Stimulated activated CD4-positive, alpha-beta T cell treated with anti-CD3 and anti-CD28 coated beads, Interleukin-4, amount 100 ng/mL, for 1 hour (primary cell): ENCODE data around the gene CEL.

ENCODE experiments used
- DNase-seq: peaks from one replicate; pipeline ENCODE4 v3.0.0-alpha.2; 2020

The CEL gene

DNA sequence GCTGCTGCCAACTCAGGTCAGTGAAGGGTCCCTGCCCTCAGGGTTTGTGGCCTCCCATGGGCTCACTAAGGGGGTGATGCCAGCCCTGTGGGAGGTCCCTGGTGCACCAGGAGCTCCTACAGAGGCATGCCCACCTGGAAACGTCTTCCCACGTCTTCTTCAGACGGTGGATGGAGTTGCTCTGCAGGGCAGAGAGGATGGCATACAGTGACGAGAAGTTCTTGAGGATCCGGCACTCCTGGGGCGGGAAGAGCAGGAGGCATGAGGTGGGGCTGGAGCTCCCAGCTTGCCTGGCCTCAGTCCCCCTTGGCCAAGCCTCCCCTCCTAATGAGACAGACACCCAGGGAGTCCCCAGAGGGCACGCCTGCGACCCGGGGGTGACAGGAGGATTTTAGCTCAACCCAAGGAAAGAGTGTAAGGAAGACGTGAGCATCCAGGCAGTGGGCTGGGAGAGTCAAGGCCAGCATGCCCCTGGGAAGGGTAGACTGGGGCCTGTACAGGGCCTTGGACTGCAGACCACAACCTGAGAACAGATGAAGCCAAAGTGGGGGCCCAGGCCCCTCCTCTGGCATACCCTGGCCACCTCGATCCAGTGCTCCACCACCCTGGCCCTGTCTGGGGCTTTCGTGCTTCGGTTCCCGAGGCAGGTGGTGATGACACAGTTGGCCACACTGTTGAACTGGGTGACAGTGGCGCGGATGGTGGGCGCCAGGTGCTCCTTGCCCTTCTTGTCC, 44.9 kb downstream of the CEL start:
- DNase-seq, result no peak

DNA sequence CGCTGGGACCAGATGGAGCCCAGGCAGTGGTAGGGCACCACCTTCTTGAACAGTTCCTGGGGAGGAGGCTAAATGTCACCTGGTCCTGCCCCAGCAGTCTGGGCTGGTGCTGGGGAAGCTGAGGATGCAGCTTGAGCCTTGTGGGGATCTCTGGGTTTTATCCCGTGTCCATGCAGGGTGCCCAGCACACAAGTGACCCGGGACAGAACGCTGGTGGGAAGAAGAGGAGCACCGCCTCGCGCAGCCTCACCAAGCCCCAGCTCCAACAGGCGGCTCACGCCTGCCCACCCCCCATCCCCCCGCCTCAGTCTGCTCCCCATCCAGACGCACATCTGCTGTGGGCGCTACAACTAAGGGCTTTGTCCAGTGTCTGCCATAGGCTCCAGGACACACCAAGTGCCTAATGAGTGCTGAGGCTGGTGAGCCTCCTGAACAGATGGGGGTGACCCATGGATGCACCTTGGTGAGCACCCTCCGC, 45.5 kb downstream of the CEL start:
- no peak for DNase-seq

DNA sequence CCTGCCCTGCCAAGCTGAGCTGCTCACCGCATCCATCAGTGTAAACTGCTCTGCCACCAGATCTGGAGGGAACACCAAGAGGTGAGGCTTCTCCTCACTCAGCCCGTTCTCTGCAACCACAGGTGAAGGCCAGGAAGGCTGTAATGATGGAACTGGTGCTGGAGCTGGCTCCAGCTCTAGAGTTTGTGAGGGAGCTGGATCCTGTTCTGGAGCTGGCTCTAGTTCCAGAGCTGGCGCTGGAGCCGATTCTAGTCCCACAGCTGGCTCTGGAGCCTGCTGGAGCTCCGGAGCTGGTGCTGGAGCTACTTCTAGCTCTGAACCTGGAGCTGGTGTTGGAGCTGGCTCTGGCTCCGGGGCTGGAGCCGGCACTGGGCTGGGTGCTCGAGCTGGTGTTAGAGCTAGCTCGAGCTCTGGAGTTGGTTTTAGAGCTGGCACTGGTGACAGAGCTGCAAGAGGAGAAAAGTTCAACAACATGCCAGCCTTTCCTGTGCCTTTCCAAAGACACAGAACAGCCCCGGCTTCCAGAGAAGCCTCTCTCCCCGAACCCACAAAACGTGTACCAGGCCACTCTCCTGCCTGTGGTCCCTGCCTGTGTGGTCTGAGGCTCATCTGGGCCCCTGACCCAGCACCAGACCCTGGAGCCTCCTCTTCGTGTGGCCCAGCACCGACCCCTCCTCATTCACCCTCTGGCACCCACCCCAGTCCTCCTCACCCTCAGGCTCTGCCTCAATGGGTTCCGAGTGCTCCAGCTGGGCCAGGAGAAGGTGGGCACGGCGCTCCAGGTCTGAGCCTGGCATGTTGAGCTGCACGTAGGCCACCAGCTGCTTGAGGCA, 46.4 kb downstream of the CEL start:
- no peak for DNase-seq

DNA sequence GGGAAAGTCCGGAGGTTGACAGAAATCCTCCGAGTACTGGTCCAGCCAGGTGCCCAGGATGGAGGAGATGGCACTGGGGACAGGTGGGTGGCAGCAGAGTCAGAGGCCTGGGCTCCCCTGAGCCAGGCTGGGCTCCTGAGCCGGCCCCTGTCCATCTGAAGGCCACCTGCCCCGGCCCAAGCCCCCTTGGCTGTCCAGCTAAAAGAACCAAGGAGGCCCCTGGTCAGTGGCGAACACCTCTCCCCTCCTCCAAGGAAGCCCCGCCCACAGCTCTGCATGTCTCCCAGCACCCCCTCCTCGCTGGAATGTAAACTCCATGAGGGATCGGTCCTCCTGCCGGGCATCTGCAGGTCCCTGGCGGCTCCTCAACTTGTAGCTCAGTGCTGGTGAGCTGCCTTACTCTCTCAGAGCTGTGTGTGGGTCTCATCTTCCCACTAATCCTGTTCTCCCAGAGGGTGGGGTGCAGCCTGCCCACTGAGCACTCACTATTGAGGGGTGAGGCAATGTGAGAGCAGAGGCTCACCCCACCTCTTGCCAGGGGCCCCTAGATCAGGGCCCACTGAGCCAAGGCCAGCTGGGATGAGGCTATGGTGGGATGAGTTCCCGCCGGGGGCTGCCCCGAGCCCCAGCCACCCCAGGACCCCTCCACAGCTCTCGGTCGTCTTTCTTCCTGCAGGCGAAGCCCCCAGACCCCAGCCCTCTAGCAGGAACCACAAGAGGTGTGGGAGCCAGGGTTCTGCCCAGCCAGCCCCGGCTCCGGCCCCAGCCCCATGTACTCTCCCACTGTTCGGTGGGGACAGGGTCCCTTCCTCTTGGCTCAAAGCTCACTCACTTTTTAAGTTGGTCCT, 47.2 kb downstream of the CEL start:
- DNase-seq, result no peak

DNA sequence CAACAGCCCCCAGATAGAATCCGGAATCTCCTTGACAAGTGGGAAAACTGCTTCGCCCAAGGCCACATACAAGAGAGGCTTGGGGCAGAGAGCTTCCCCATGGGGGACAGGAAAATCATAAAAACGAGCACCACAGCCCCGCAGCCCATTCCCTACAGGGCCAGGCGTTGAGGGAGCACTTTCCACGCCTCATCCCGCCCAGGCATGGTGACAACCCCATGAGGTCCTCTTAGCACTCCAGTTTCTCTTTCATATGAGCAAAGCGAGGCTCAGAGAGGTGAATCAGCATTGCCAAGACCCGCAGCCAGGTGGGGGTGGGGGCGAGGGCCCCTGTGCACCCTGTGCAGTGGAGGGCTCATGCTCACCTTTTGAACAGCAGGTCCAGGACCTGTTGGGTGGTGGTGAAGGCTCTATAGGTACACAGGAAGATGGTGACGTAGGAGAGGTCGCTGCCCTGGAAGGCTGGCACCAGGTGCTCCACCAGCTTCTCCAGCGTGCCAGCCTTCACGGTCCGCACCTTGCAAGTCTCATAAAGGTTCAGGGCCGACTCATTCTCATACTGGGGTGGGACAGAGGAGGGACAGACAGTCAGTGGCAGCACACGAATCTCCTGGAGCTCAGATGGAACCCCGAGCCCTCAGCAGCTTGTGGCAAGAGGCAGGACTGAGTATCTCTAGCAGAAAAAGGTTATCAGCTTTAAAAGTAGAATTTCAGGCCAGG, 48.3 kb downstream of the CEL start:
- DNase-seq, result no peak

DNA sequence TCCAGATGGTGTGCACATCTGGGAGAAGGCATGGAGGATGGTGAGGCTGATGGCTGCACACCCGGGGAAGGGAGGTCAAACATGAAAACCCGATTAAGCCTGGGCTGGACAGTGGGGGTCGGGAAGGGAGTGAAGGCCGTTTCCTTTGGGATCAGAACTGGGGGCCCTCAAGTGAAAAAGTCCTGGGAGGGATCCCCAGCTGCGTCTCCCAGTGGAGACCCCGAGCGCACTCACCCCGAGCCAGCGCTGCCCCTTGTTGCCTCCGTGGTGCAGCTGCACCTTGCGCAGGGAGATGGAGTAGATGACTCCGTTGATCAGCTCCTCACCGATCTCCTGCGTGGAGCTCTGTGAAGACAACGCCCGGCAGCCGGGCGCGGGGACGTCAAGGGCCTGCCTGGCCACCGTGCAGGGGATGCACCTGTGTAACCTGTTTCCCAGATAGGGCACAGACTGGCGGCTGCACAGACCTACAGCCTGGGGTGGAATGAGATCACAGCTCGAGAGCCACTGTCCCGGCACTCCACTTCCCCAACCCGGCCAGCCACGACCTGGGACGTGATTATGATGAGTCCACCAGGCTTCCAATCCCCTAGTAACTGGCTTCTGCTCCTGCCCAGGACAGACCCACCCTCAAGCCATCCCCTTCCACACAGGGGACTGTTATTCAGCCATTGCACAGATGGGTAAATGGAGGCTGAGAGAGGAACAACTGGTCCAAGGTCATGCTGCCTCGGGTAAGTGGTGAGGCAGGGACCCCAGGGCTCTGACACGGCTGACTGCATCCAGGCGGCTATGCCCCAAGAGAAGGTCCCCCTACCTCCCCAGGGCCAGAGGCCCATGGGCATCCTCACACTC, 50.3 kb downstream of the CEL start:
- DNase-seq, result no peak

DNA sequence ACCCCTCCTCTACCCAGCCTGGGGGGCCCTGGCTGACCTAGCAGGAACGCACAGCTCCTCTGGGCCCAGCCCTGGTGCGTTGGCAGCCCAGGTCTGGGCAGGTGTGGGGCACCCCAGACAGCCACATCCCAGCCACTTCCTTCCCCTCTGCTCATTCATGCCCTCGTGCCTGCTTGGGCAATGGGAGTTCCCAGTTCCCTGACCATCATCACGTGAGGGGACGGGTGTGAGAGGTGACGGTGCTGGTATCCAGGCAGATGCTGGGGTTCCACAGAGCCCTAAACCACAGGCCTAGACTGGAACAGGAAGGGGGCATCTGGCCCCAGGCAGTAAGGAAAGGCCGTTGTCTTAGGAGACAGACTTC, 50.9 kb downstream of the CEL start:
- no peak for DNase-seq

DNA sequence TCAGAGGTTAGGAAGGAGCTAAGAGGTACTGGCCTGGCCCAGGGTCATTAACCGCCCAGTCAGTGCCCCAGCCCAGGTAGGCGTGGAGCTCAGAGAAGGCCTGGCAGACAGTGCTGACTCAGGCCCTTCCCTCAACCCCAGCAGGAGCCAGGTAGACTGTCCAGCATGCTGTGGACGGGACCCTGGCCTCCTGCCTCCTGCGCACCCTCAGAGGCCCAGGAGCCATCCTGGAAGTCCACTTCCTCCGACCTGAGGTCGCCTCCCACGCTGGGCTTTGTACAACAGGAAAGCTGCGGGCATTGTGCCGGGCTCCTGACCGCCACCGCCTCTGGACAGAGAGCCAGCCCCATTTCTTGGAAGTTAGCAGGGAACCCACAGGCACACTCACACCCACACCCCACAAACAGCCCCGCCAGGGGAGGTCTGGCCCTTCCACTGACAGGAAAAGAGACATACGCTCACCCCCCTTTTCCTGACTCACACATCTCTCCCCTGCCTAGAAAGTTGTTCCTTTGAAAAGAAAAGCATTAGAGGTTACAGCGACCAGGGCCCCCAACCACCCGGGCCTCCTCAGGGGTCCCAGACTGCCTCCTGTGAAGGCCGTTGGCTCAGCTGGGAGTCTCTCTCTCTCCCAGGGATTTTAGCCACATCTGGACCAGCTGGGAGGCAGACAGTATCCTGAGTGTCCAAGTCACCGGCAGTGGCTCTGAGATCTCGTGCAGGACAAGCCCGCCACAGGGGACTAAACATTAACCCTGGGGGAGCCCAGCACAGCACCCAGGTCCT, 51.6 kb downstream of the CEL start:
- no peak for DNase-seq

DNA sequence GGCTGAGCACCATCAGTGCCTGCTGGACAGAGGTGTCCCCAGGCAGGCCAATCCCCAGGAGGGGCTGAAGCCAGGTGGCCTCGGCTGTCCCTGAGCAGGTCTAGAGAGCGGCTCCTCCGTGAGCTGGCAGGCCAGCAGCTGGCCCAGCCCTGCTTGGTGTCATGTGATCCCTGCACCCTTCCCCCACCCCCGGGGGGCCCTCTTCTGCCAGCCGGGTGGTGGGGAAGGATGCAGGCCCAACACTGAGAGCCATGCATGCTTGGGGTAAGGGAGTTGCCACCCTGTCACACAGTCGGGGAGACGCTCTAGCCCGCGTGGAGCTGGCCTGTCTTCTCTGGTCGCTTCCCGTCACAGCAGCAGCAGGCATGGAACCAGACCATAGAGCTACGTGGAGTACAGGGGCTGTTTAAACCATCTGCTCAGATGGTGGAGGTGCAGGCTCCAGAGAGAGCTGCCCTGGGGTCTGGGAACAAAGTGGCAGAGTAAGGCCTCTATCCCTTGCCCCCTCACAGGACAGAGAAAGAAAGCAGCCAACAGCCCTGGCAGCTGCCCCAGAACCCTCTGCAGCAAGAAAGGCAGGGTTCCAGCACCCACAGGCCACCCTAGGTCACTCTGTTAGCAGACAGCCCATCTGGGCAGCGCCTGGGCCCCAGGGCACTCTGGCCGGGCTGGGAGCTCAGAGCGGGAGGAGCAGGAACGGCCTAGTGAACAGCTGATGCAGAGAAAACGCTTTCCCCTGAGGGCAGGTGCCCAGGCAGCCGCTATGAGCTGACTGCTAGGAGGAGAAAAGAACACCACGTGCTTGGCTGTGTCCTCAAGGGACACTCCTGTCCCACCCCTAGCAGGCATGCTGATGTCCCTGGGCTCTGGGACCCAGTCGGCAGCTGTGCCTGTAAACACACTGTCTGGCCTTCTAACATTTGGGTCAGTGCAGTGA, 52.4 kb downstream of the CEL start:
- no peak for DNase-seq

DNA sequence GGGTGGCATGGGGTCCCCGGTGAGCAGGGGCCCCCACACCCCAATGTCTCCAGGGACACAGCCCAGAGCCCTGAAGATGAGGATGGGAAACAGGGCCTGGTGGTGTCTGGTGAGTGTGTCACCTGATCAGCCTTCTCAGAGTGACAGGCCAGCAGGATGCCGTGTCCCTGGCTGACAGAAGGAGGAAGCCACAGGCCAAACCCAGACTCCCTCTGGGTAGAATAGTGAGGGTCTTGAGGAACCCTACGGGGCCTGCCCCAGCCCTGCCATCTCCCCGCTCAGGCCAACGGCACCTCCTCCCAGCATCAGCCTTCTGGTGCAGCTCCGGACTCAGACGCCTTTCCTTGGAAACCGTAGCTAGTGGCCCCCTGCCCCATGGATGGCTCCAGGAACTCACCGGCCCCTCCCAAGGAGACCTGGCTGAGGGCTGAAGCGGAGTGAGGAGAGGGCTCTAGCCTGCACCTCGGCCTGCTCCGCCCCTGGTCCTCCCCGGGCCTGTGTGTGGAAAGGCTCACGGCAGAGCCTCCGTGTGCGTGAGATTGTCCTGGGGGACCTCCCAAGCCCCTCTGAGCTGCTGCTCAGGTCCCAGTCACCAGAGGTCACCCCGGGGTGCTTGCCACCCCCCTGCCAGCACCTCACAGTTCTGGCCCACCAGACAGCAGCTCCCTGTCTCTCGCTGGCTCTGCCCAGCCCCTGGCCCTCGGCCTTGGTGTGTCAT, 53.3 kb downstream of the CEL start:
- no peak for DNase-seq

DNA sequence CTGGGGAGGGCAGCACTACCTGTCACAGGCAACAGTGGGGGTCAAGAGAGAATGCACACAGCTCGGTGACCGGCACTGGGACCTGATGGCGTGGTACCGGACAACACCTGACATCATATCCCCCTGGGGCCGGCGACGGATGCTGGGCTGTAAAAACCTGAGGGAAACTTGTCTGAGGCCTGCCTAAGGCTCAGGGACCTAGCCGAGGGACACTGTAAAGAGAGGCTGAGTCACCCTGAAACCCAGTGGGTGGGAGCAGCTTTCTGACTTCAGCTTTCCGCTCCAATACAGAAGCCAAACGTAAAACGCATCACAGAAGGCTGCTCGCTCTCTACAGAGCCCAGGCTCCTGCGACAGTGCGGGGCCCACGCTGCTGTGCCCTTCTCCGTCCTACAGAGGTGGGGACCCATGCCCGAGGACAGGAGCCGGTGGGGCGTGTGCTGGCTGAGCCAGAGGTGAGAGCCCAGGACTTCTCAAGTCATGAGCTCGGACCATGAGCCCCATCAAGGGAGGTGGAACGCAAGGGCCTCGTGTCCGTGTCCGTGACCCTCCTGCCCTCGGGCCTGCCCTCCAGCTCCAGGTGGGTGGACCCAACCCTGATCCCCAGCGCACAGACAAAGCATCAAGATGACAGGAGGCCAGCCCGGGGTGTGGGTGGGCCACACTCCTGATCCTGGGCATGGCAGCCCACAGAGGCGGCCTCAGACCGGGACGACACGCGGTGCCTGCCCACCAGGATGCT, 54.0 kb downstream of the CEL start:
- DNase-seq, result peak; percentile 63

DNA sequence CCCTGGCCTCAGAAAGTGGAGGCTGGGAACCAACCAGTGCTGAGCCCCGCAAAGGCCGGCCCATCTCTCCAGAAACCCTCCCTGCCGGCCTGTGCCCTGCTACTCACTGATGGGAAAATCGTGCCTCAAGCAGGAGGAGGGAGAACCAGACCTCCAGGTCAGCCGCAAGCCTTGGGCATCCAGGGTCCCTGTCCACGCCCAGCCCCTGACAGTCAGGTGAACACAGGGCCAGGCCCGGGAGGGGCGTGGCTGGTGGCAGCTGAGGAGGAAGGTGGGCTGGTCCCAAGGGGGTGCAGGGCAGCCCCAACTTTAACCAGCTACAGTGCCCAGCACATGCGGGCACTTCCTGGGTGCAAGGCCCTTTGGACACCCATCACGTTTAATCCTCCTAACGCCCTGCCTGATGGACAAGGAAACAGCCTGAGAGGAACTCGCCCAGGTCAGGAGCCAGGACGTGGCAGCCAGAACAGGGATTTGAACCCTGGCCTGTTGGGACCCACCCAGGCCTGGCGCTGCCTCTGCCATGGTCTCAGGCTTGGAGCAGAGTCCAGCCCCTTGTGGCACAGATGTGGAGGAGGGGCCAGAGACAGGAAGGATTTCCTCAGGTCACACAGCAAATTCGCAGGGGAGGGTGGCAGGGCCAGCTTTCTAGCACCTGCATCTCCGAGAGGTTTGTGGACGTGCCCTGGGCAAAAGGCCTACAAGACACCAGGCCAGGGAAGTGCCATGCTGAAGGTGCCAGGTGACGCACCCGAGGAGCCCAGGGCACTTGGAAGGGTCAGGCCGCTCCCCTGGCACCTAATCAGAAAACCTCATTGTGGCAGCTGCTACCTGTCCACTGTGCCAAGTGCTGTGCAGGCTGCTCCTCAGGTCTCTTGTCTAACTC, 54.8 kb downstream of the CEL start:
- no peak for DNase-seq

DNA sequence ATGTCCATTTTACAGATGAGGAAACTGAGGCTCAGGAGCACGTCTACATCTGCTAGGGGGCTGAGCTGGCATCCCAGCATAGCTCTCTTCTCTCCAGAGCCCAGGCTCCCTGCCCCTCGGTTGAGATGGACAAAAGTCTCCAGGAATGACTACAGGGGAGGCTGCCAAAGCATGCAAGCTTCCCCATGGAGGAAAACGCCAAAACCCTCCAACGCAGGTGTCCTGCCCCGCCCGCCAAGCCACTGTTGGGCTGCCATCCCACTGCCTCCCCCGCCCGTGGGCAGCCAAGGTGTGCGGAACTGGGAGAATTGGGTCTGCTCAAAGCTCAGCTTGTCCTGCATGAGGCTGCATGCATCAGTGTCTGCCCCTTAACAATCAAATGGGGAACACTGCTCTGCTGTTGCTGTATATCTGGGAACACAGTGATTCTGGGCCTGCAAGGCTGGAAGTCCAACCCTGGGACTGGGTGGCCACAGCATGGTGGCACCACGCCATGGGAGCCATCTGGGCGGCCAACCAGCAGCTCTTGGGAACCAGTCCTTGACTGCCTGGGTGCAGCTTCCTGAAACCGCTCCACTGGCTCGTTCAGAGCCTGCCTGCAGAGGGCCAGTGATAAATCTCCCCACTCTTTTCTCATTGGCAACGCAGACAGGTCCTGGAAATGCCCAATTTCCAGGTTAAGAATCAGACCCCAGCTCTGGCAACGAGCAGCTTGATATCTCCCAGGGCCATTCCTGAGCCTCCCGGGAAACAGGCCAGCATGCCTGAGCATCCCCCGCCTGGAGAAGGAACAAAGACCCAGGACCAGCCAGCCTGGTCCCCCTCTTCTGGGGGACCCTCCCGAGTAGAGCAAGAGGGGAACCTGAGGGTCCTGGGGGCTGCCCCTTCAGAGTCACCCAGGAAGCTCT, 55.7 kb downstream of the CEL start:
- no peak for DNase-seq

DNA sequence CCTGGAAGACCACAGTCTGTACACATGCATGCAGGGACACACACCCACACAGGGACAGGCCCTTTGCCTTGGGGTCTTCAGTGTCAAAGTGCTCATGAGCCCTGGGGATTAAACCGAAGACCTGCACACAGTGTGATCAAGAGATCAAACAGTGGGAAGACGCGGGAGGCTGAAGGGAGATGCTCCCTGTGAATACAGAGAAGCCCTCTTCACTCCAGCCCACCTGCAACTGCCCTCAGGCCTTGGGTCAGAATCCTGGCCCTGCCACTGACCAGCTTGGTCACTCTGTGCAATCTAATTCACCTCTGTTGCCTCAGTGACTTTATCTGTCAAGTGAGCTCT, 56.4 kb downstream of the CEL start:
- DNase-seq, result no peak

DNA sequence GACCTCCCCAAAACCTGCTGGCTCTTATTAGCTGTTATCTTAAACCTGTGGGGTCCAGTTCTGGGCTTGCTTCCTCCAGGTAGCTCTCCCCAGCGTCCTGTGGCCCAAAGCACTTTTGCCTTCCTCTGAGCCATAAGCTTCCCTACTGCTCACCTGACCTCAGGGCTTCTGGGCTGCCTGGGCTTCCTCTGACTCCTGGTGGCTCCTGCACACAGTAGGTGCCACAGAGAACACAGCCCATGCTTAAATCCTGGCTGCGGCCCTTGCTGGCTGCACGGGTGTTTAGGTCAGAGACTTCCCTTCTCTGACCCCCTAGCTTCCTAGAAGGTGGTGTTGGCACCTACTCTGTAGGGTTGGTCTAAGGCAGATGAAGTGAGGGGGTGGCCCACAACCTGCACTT, 56.8 kb downstream of the CEL start:
- no peak for DNase-seq
